GM18498 (cell line): Measurements from ENCODE around the gene TMEM9B.
A peak's percentile ranks its signal among the peaks of the same experiment; 100 is the strongest.

Experiments
- ATAC-seq: cut with Tn5 transposase; IDR thresholded peaks from one replicate; pipeline ENCODE4 v1.9.1; 2021; ENCODE audit warnings: mild to moderate bottlenecking, moderate library complexity; ENCODE audit not compliant: unreplicated experiment

The TMEM9B gene

GRCh38 chr11:8932564-8933180 is 31.6 kb downstream of the TMEM9B start, which contains the start of gene C11orf16:
TSS of gene C11orf16 (minus strand) at chr11:8932947. CDS start at chr11:8932308, 639 bp downstream.
- no peak for ATAC-seq

- no peak for ATAC-seq
Observed at GRCh38 chr11:8930456-8931175, 33.6 kb downstream of the TMEM9B start.

- ATAC-seq, result no peak
Observed at GRCh38 chr11:8928981-8929615, 35.1 kb downstream of the TMEM9B start.

GRCh38 chr11:8928205-8928604 is 36.0 kb downstream of the TMEM9B start:
- no peak for ATAC-seq

- ATAC-seq, result no peak
Observed at GRCh38 chr11:8927233-8927632, 37.0 kb downstream of the TMEM9B start.

GRCh38 chr11:8926236-8926635 is 38.0 kb downstream of the TMEM9B start:
- ATAC-seq, result no peak

- ATAC-seq, result no peak
Observed at GRCh38 chr11:8925711-8926110, 38.5 kb downstream of the TMEM9B start.

- no peak for ATAC-seq
Observed at GRCh38 chr11:8922691-8923090, 41.6 kb downstream of the TMEM9B start.

GRCh38 chr11:8917157-8917825 is 47.0 kb downstream of the TMEM9B start:
- ATAC-seq, result no peak

- ATAC-seq, result no peak
Observed at GRCh38 chr11:8914661-8915018, 49.6 kb downstream of the TMEM9B start.

GRCh38 chr11:8913961-8914660 is 50.1 kb downstream of the TMEM9B start:
- ATAC-seq, result no peak

- peak; percentile 61 for ATAC-seq
Observed at GRCh38 chr11:8911029-8911823, 53.0 kb downstream of the TMEM9B start, which contains the start of gene AKIP1. TSS of gene AKIP1 (plus strand) at chr11:8911189. CDS start at chr11:8911450, 261 bp downstream.

- peak; percentile 15 for ATAC-seq
Observed at GRCh38 chr11:8910649-8911026, 53.6 kb downstream of the TMEM9B start.

GRCh38 chr11:8908099-8908498 is 56.1 kb downstream of the TMEM9B start:
- ATAC-seq, result no peak

GRCh38 chr11:8907116-8907515 is 57.1 kb downstream of the TMEM9B start:
- ATAC-seq, result no peak

- ATAC-seq, result no peak
Observed at GRCh38 chr11:8905528-8906165, 58.6 kb downstream of the TMEM9B start.

- no peak for ATAC-seq
Observed at GRCh38 chr11:8899119-8899753, 65.0 kb downstream of the TMEM9B start.
